Posterior vena cava (tissue), 2 donors: ENCODE data around the gene MYO1E. TPM values are rescaled to one million over a fixed set of nuclear protein-coding genes. Genes with fewer than 3 reads are reported as not detected.
"Not testable (repeated sequence)": the region's sequence is repeated elsewhere in the genome, so short reads cannot be mapped to it uniquely, and the experiment has no call there.

Experiments used
- DNase-seq: peaks from one replicate; pipeline ENCODE4 v3.0.0-alpha.2; 2020; ENCODE audit warnings: low spot score
- intact Hi-C, 2 donors: fragments of 100-400 bp; cut with DNase I; formaldehyde crosslinking; loops; one replicate each; pipeline versions ENCODE4 v1.14.1 to v1.14.2; 2022 to 2023
- long read RNA-seq, 2 donors: library from polyadenylated mRNA; unstranded; transcript quantifications; one replicate each; pipeline ENCODE4 v2.0.0, GENCODE V29; 2020 to 2021
- total RNA-seq, 2 donors: library from RNA; stranded (reverse); fragmentation: NEBNext Ultra II Directional; extraction: Animal tissue kit (Norgen Biotek cat#: 25700); gene quantifications; one replicate each; pipeline ENCODE4 v1.2.1, GENCODE V29; 2021
- donor health status: DM: yes; HTN: yes; CAD: no.
- donor health status: DM: yes; HTN: yes; CAD: no.

The MYO1E gene
- total RNA-seq: 100 to 1,000 TPM; 113 to 193 TPM
- long read RNA-seq, donor 1, full-length matches to known transcripts: 1 of 27 reads
- long read RNA-seq, donor 1, partial matches to known transcripts: 12 of 27 reads
- long read RNA-seq, donor 1, other reads (novel, unspliced or antisense): 14 of 27 reads
- long read RNA-seq, donor 2, partial matches to known transcripts: 56 of 62 reads
- long read RNA-seq, donor 2, other reads (novel, unspliced or antisense): 6 of 62 reads

DNA sequence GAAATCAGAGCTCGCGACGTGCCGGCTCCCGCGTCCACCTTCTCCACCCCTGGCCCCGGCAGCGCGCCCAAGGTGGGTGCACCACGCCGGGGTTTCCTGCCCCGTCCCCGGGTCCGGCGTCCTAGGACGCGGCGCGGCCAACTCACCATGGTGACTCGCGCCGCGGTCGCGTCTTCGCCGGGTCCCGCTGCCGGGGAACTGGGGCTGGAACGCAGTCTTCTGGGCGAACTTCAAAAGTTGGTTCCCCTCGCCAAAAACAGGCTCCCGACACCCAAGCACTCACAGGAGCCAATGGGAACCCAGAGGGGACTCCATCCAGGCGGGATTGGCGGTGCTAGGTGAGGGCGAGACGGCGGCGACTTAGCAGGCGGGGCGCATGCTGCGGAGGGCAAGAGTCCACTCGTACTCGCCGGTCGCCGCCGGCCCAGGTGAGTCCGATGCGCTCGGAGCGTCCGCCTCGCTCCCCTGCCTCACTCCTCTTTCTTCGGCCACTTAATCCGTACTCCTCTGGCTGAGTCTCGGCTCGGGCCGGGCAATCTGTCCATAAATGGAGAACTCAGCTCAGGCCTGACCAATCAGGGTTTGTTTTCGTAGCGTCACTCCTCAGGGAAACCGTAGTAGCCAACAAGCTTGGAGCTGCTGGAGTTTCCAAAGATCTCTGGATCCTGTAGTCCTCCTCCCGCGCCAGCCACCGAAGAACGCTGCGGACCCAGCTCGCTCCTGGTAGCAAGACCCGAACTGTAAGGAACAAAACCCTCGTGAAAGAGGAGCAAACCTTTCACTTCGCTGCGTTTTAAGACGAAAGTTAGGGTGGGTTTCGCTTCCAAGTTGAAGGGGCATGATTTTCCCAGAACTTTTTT is at the start of gene MYO1E:
TSS of gene MYO1E (minus strand) at position 520 of the 860 bp plus-strand sequence. CDS start at position 149, 371 bp downstream.
- intact Hi-C loops: loop anchor here in 1 of 2 donors (10.0 kb wide), 1 partner anchor 58 kb away; no protein-coding TSS in a partner anchor

DNA sequence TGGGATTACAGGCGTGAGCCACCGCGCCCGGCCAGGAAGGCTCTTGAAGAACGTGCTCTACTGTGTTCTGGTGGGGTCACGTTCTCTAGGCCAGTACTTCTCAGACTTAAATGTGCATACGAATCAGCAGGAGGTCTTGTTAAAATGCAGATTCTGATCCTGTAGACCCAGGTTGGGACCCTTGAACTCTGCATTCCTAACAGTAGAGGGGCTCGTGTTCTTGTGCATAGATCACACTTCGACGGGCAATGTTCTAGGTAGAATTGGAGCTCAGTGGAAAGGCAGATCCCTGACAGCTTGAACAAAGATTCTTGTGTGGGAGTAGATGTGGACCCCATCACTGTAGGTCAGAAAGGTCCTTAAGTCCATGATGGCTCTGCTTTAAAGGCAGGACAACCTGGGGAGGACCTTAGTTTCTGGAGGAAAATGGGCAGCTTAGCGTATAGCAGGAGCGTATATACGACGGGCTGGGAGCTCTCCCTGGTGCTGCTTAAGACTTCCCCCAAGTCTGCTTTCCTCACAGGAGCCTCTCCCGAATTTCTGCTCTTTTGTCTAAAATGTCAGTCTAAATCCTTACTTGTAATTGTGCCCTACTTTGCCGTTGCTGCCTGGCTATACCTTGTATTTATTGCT is 48.4 kb upstream of the MYO1E start:
- intact Hi-C loops: no loop called here

More for the DNA sequence above, at the start of gene MYO1E:
- peak; percentile 94 for DNase-seq

DNA sequence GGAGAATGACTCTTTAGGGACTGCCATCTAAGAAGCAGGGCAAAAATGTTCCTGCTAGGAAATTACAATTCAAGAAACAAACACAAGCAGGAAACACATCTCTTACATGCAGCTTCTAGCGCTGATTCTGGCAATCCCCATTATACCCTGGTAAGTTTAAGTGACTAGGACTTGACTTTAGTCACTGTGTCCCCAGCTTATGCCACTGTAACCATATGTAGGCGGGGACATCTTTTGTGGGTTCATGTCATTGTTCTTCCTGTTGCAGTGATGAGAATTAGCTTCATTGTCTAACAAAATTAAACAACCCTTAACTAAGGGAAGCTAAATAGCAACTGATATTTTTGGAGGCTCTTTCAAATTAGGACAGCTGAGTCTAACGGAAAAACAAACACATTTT is 47.4 kb upstream of the MYO1E start:
- DNase-seq: no peak
- intact Hi-C loops: no loop called here

More for the DNA sequence above, 48.4 kb upstream of the MYO1E start:
- no peak for DNase-seq

DNA sequence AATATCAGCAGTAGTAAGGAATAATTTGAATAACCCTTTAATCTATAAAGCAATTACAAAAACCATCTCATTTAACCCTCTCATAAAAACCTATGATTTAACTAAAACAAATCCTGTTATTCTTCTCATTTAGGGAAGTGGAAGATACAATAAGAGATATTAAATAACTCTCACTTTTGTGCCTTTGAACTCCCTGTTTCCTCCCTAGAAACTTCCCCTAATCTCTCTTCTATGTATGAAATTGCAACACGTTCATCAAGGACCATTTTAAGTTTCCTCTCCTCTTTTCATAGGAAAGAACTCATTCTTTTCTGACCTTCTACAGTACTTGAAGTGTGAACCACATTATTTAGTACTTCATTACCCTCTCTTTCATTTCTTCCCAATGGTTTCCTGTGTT is 46.5 kb upstream of the MYO1E start:
- no peak for DNase-seq
- intact Hi-C loops: no loop called here

DNA sequence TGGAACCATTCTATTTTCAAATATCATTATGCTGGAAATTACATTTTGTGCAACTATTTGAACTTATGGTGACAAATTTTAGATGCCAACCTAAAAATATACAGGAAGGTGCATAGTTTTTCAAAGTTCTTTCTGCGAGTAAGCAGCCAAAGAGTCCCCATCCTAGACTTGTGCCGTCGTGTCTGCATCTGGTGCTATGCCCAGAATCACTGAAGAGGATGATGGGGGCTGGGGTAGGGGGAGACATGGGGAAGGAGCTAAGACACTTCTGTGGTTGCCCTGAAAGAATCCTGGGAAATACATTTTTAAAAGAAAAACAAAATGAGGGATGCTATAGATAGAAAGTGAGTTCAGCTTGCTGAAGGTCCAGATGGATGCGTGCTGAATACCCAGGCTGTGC is 44.1 kb upstream of the MYO1E start:
- DNase-seq: no peak
- intact Hi-C loops: no loop called here

DNA sequence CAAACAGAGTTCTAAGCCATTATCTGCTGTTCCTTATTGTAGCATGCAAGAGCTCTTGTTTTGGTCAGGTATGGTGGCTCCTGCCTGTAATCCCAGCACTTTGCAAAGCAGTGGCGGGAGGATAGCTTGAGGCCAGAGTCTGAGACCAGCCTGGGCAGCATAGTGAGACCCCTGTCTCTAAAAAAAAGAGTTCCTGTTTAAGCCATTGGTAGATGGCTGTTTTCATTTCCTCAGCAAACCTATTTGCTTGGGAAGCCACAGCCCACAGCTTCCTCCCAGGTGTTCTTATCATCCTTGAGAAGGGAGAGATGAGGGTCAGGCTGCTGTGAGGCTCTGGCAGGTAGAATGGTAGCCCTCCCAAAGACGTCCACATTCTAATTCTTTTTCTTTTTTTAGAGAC is 40.9 kb upstream of the MYO1E start:
- DNase-seq: no peak
- intact Hi-C loops: no loop called here

DNA sequence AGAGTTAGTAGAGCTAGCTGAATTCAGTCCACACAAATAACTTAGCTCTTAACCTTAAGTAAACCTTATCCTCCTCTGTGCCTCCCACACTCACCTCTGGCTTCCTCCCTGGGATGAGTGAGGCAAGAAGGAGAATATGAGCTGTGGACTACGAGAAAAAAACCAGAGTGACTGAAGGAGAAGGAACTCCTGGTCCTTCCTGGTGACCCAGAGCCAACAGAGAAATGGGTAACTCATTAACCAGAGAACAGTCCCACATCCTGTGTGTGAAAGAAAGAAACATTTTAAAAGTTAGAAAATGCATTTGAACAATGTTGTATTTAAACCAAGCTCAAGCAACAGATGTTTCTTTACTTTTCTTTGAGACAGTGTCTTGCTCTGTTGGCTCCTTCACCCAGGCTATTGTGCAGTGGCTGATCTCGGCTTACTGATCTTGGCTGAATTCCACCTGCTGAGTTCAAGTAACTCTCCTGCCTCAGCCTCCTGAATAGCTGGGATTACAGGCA is 37.8 kb upstream of the MYO1E start:
- DNase-seq: no peak
- intact Hi-C loops: no loop called here

DNA sequence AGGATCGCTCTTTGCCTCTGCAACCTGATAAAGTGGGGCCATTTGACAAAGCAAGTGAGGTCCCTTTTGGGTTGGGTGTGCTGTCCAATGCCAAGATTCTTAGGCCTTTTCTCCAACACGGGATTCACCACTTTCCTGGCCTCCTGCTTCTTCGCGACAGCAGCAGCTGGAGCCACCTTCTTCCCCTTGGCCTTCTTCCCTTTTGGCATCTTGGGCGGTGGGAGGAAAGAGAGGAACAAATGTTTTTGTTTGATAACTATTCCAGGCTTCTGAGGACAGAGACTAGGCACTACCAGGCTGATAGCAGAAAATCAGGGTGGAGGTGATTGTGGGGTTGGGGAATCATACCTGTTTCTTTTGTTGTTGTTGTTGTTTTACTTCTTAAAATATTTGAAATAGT is 35.3 kb upstream of the MYO1E start:
- intact Hi-C loops: no loop called here
- DNase-seq: no peak

DNA sequence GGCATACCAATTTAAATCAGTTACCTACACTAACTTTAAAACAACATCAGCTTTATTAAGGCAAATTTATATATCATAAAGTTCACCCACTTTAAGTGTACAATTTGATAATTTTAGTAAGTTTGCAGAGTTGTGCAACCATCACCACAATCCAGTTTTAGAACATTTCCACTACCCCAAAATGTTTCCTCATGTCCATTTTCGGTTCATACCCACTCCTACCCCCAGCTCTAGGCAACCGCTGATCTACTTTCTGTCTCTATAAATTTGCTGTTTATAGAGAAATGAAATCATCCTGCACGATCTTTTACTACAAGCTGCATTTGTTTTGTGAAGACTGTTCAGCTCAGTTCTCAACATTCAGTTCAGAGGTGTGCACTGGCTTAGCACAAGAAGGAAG is 33.8 kb upstream of the MYO1E start:
- DNase-seq: no peak
- intact Hi-C loops: no loop called here

DNA sequence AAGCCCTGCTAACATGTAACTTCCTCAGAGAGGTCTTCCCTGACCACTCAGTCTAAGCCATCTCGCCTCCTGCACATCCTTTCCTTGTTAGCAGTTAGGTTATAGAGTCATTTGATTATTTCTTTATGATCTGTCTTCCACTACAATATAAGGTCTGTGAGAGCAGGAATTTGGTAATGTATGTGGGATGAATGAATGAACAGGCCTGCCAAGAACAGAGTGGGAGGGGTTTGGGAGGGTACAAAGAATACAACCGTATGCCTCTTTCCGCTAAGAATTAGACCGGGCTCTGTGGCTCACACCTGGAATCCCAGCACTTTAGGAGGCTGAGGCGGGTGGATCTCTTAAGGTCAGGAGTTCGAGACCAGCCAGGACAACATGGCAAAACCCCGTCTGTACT is 32.4 kb upstream of the MYO1E start:
- intact Hi-C loops: no loop called here
- no peak for DNase-seq

DNA sequence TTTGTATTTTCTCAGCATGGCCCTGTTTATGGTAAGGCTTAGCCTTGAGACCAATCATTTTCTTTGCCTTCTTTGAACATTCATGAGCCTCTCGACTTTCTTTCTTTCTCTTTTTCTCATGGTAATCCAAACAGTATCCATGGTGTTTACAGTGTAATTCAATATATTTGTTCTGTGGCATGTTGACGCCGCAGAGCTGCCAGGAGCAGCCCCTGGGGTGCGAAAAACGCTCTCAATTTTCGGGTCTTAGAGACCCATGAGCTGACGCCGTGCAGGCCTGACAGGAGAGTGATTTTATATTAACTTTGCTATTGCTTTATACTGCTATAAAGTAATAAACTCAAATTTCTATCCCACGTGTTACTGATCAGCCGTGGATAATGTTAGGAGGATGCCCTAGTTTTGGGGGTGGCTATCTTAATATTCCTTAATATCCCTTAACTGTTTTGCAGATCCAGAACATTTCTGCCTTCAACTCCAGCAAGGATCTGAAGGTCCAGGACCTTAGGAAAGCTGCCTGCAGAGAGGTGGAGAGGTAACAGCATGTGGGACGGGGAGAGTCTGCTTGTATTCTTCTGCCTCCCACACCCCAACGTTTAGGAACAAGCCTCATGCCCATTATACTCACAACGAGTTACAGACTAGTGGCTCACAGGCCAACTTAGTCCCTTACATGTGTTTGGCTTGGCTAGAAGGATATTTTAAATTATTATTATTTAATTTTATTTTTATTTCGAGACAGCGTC is 29.3 kb upstream of the MYO1E start:
- DNase-seq: no peak
- intact Hi-C loops: no loop called here

DNA sequence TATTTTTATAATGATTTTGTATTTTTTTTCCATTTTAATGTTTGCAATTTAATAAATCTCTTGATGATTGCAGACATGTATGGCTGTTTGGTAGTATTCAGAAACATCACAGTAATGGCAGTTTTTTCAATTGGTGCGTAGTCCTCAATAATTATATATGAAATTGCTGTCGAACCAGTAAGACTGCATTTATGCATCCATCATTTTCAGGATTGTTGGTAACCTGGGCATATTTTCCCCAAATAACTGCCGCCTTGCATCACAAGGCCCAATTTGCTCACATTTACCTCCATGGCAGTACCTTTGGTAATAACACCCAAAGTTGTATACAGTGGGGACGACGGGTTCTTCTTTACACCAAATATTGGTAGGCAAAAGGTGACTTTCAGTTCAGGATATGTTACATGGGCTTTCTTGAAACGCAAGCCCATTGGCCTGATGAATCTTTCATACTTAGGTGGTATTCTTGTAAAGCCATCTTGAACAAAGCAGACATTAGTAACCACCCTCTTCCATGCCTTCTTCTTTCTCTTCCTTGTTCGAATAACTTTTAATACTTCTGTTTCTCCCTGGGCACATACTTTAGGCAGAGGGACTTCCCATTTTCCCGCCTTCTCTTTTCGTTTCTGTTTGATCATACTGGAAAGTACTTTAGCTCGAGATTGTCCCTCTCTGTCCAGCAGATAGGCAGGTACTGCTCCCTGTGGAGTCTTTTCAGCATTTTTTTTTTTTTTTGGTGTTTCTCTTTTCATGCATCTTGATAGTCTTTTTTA is 28.6 kb upstream of the MYO1E start:
- intact Hi-C loops, DNase-seq: not testable (repeated sequence)

DNA sequence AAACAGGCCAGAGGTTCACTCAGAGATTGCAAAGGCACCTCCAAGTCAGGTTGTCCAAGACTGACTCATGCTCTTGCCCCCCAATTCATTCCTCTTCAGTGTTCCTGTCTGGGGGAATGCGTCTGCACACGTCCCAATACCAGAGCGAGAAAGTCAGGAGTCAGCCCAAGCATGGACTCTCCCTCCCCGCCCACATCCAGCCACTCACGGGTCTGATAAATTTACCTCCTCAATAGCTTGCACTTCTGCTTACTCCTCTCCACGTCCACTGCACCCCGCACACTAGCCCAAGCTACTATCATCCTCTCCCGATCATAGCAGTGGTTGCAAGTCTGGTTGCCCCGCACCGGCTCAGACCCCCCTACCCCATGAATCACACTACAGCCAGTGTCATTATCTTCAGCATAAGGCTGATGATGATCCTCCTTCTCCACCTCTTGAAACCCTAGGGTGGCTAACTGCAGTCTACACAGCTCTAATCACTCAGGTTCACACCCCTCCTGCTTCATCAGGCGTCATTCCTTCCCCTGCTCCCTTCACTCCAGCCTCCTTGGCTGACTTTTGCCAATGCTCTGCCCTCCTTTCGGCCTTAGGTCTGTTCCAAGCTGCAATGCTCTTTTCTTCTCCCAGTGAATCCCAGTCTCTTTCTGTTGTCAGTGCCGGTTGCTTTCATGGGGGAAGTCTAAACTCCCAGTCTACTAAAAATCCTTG is 27.6 kb upstream of the MYO1E start:
- intact Hi-C loops: no loop called here
- DNase-seq: no peak

DNA sequence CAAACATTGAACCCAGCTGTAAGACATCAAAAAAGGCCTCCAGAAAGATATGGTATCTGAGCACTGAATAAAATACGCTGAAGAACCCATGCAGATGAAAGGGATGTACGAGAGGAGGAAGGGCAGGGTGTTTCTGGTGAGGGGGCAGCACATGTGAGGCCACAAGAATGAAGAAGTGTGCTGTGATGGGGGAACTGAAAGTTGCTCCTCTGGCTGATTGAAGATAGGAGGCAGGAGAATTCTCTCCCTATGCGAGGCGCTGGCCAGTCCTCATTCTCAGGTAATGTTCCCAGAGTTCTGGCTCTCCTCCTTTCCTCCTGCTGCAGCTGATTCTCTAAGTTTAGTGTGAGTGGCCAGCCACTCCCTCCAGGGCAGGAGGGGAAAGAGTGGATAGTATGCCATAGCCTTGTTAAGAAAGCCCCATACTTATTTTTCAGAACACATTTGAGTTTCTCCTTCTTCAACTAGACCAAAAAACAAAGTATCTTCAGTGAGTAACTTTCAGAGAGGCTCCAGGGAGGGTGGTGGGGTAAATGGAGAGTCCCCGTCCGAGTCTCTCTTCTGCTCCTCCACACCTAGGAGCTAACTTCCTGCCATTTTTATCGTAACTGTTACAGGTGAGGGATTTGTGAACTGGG is 26.9 kb upstream of the MYO1E start:
- no peak for DNase-seq
- intact Hi-C loops: no loop called here

DNA sequence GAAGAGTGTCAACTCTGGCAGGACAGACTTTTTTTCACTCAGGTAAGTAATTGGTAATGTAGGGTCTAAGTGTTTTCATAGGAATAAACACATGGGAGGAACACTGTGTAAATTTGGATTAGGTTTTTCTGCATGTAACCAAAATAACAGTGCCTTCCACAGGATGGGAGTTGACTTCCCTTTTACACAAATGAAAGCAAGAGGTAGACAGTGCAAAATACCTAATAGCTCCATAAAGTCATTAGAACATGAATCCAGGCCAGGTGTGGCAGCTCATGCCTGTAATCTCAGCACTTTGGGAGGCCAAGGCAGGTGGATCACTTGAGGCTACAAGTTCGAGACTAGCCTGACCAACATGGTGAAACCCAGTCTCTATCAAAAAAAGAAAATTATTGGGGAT is 25.5 kb upstream of the MYO1E start:
- no peak for DNase-seq
- intact Hi-C loops: no loop called here

DNA sequence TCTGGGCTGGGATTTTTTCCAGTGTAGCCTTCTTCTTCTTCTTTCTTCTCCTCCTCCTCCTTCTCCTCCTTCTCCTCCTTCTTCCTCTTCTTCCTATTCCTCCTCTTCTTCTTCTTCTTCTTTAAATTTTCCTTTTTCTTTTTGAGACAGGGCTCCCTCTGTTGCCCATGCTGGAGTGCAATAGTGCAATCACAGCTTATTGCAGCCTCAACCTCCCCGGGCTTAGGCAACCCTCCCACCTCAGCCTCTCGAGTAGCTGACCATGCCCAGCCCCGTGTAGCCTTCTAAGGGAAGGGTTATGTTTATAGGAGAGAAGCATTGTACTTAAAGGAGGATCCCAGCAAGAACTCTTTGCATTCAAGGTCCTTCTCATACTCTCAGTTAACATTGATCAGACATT is 24.0 kb upstream of the MYO1E start:
- intact Hi-C loops: no loop called here
- no peak for DNase-seq

DNA sequence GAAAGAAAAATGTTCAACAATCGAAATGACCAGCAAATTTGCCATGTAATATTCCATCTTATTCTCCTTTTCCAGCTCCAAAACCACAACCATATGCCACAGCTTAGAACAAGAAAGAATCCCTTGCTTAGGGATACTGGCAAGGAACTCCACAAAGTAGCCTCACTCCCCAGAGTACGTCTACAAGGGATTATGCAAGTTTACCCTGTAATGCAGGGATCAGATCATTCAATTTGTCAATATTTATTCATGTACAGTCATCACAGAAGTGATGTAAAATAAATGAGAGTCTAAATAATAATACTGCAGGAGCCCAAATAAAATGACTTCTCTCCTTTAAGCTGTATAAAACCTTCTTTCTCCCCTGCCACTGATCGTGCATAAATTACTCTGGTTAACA is 23.5 kb upstream of the MYO1E start:
- no peak for DNase-seq
- intact Hi-C loops: no loop called here

DNA sequence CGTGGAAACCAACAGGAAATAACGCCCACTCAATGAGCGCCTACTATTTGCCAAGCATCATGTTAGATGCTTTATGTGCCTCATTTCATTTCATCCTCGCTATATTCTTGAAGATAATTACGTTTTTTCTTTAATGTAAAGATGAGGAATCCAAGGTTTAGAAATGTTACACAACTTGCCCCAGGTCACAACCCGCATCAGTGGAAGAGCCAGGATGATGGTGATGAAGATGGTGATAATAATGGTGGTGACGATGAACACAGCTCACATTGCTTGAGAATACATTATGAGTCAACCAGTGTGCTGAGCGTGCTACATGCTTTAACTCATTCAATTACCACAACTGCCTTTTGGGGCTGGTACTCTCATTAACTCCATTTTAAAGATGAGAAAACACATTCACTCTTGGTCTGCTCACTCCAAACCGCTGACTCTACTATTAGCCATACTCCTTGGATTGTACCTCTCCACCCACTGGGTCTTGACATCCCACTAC is 21.5 kb upstream of the MYO1E start:
- intact Hi-C loops: no loop called here
- no peak for DNase-seq
